Stimulated activated CD8-positive, alpha-beta memory T cell treated with anti-CD3 and anti-CD28 coated beads, Interleukin-7, amount 100 ng/mL, for 4 hours (primary cell): Measurements from ENCODE around the gene DGKB.

Experiments
- DNase-seq, 2 donors: peaks; one replicate each; pipeline ENCODE4 v3.0.0-alpha.2; 2020; ENCODE audit warnings: low read depth in 2 of 2

DGKB gene

DNA sequence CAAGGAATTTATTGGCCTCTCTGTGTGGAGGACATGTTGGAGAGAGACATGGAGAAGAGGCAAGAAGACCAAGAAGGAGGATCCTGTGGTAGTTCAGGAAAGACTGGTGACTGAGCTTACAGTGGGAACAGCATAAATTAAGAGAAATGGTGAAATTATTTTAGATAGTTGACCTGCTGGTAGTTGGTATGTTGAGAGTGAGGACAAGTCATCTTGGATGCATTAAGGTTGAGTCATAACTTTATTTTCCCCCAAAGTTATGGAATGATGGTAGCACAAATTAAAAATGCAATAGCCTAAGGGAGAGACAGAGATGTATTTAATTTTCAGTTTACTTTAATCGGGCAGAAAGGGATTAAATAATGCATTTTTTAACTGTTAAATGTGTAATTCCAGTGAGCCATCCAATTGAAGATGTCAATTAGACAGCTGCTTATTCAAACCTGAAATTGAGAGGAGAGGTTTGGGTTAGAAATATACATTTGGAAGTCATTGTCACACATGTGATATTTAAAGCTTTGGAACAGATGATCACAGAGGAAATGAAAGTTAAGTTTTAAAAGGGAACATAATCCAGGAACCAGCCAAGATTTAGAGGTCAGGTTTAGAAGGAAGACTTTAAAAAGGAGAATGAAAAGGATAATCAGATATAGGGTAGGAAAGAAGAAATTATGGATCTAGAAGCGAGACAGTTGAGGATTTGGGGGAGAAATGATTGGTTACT, 80.6 kb downstream of the DGKB start:
- no peak for DNase-seq

DNA sequence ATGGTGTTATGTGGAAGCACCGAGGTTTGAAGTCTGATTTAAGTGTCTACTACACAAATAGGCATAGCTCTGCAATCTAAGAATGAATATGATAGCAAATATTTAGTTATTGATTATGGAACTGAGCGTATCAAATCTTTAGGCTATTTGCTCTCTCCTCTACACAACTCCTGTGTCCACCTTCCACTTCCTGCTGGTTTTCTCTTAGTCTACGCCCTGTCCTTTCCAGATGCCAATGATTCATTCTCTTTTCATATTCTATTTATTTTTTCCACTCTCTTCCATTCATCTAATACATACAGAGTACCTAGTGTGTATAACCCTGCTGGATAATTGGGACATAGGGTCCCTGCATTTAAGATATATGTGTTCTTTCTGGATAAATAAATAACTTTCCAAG, 83.7 kb downstream of the DGKB start:
- no peak for DNase-seq

DNA sequence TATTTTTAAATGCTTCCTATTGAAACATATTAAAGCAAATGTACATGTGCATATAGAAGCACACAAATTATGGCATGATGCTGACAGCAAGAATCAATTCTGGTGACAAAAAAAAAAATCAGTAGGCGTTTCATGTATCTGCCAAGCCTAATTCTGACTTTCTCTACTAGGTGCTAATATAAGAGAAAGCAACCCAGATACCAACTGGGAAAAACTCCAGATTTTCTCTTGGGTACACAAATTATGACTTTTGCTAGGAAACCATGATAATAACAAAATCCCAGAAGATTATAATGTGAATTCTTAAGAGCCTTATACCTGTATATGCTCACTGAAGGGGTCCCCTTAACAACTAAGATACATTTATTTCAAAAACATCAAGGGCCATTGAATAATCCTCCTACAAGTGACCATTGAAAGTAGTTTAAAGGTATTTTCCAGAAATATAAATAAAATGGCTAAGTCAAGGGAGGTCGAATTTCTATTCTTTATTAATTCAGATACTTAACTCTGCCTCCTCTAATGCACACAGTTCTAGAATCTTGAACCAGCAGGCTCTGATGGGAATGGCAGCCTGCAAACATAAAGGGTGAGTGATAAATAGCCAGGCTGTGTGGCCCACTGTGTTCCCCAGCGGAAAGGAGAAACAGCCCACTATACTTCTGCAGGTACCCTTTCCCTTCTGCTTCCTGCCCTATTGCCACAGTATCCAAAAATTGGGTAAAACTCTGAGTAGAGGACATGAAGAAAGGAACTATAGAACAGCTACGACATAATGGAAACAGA, 84.5 kb downstream of the DGKB start:
- DNase-seq = no peak

DNA sequence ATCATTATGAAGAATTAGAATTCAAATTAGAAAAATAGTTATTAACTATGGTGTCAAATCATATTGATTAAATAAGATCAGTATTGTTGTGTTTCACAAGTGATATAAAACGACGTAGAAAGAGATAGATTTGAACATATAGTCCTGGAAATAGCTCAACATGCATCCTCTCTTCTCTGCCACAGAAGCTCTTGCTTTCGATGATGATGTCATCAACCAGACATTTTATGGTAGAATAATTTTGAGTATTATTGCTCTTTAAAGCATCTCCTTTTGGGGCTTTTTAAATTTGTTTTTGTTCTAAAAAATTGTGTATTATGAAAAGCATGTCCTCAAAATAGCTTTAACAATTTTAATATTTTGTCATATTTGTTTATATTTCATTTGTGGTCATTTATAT, 95.0 kb downstream of the DGKB start:
- no peak for DNase-seq

DNA sequence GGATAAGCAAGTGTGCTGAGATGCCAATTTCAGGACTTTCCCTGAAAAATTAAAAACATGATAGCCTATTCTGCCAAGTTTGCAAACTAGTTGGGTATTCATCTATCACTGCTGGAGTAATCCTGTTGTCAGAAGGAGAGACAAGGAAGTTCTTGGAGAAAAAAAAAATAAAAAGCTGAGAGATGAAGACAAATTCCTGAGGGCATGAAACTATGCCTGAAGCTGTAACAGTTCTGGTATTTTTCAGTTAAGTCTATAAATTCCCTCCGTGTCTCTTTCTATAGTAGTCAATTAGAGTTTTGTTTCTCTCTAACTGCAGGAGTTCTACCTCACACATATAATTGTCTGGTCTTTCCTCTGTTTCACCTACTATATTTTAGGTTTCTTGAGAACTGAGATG, 95.7 kb downstream of the DGKB start:
- DNase-seq = no peak

DNA sequence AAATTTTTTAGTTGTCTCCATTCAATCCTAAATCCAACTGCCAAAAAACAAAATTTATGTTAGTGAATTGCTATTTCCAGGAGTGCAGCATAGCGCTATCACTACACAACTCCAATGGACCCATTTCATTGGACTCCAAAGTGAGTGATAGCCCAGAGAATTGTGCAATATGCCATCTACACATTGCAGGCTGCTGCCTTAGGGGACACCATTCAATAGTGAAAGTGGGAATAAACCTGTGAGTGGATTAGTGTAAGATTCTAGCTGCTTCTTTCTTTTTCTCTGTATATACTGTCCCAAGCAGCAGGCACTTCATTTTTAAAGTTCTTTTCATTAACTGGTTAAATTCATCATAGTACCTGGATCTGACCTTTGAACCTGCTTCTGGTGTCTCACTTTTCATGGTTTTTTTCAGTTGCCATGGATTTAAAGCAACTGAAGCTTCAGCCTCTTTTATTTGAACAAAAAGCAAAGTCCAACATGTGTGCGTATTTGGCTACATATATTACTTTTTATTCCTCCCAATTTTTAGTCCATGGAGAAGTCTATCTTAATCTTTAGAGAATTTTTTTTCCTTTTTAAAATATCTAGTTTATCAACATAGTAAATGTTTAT, 97.3 kb downstream of the DGKB start:
- DNase-seq = no peak

DNA sequence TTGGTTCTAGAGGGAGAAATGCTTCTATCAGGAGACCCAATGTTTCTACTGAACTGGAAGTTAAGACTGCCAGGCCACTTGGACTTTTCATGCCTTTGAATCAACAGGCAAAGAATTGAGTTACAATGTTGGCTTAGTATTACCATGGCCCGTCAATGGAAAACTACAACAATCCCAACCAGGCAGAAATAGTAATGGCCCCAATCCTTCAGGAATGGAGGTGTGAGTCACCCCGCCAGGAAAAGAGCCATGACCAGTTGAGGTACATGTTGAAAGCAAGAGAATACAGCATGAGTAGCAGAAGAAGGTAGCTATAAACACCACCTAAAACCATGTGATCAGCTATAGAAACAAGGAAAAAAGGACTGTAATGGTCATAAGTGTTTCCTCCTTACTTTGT, 101.9 kb downstream of the DGKB start:
- no peak for DNase-seq

DNA sequence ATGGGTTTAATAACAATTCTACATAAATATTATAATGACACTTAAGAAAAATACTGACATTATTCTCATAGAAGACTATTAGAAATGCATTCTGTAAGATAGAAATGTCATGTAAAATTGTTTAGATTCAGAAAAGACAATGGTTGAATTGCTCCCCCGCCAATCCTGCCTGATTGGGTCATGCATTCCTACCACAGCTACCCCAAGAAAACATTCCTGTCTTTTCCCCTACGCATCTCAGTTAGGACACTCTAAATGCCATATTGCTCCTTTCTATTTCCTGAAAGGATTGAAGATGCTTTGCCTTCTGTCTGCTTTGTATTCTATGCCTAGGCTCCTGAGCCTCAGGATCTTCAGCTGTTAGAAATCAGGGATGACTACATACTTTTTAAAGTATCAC, 109.4 kb downstream of the DGKB start:
- DNase-seq = no peak

DNA sequence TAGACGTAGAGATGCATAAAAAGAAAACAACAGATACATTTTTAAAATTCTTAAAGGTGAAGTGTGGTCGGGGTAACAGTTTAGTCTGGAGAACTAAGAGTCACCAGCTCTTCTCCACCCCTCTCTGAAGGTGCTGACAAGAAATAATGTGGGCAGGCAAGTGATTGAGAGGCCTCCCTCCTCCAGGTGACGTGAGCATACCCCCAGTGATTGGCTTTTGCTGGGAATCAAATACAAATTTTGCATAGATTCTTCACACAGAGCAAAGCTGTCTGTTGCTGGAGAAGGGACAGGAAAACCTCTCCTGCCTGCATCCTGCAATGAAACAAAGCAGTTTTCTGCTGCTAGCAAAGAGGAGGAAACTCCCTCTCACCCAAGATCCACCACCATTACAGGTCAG, 115.0 kb downstream of the DGKB start:
- DNase-seq = no peak

DNA sequence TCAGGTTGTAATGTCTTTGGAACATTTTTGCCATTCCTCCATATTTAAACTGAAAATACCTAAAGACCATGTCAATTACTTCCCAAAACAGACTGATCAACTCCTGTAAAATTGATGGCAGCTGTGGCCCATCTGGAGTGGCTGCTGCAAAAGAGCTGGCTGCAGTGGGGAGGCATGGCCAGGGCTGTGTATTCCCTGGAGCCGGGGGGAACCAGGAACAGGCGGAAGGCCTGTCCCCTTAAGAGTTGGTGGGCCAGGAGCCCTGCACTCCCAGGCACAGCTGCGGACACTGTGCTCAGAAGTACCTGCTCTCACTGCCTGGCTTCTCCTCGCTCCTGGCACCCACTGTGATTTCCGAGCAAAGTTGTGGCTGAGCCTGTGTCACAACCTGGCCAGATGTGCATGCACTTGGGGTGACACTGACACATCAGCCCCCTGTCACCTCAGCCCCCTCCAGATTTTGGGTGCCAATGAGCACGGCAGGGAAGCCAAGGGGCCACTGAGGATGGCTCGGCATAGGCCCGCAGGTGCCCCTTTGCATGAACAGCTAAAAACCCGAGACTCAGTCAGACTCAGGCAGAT, 116.1 kb downstream of the DGKB start:
- no peak for DNase-seq

DNA sequence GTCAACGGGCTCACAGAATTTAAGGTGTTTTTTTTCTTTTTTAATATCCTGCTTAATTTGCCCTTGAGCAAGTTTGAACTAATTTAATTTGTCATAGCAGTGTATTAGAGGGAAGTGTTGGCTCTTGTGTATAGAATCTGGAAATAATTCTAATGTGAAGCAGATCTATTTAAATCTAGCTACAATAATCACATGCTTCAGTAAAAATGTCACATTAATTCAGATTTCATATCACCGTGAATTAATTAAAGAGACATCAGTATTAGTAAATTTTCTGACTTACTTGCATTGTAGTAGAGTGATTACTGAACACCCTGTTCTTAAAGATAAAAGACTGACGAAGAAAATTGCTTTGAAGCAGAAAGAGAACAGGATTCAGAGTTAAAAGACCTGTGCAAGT, 124.7 kb downstream of the DGKB start:
- no peak for DNase-seq

DNA sequence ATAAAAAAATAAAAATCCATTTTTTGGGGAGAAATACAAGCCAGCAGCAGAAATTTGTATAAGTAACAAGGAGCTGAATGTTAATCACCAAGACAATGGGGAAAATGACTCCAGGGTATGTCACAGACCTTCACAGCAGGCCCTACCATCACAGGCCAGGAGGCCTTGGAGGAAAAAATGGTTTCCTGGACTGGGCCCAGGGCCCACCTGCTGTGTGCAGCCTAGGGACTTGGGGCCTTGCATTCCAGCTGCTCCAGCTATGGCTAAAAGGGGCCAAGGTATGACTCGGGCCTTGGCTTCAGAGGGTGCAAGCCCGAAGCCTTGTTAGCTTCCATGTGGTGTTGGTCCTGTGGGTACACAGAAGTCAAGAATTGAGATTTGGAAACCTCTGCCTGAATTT, 126.3 kb downstream of the DGKB start:
- DNase-seq = no peak

DNA sequence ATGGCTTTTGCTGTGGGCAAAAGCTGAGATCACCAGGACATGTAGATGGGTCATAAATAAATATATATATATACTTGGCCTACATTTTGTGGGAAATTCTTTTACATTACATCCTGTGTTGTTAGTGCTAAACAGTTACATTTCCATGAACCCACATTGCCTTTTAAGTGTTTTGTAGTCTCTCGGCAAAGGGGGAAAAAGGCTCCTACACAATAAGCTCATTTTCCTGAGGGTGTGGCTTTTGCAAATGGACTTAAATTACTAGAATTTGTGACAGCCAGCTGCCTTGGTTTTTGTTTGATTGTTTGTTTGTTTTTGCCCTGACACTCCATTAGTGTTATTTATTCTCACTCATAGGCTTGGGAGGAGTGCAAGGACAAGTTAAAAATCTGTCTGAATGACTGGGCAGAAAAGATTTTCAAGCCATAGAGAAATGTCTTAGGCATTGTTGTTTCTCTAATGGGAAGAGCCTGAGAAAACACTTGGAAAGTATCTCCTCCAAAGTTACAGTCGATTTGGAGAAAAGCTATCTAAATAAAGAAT, 128.8 kb downstream of the DGKB start:
- no peak for DNase-seq

DNA sequence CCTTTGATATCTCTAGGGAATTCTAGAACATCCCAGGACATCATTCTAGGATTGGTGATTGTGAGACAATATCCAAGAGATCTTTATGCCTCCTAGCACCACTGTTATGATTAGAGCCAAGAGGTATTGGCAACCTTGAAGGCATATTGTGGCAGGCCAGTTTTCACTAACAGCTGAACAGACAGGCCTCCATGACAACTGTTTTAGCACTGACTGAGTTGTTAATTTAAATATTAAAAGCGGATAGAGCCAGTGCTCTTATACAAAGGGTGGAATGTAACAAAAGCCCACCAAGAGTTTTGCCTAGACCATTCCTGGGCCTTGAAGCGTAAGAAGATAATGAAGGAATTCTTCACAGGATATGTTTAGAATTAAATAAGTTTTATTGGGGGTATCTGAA, 131.9 kb downstream of the DGKB start:
- DNase-seq = no peak

DNA sequence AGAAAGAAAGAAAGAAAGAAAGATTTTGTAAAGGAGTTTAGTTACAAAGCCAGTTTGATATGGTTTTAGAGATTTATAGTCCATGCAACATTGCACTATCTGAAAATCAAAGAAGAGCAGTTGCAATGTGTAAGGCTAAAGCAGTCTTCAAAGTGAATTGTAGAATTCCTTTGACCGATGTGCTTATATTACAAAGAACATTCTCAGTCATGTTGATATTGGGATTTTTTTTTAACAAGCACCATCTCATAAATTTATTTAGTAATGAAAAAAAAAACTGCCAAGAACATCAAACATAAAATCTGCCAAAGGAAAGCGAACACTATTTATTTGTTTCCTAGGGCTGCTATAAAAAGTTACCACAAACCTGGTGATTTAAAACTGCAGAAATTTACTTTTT, 133.3 kb downstream of the DGKB start:
- no peak for DNase-seq

DNA sequence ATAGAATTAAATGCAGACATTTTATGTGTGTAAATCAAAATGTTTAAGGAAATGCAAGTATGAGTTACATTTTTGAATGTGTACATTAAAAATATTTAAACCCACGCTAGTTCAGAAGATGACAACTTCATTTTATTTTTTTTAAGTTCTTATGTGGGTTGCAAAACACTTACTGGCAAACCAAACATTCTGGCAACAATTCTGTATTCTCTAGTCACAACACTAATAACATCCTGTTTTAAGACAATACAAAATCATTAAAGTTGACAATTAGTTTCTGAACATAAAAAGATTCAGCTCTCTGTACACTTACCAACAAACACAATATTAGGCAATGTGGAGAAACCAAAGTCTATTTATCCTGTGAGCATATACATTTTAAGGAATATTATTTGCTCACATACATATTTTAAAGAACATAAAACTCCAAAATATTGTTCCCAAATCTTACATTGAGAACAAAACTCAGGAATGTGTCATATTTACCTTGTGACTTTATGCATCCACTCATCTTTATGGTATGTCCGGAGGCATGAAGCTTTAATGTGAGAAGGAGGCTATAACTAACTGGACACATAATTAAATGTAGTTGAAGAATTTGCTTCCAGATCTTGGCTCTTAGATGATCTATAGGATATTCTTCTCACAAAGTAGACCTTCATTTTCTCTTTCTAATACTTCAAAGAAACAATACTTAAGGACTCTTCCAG, 134.7 kb downstream of the DGKB start:
- no peak for DNase-seq

DNA sequence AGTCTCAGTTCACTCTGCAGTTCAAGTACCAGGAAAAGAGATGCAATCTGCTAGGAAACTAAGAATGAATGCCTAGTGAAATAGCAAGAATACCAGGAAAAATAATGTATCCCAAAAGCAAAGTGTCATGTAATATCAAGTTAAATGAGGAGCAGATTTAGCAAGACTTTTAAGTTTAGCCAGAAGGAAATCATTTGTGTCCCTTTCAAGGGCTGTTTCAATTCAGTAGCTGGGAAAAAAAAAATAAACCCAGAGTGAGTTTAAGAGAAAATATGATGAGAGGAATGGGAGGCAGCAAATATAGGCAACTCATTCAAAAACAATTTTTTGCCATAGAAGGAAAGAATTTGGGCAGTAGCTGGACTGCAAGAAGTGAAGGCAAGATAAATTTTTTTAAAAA, 135.8 kb downstream of the DGKB start:
- no peak for DNase-seq

DNA sequence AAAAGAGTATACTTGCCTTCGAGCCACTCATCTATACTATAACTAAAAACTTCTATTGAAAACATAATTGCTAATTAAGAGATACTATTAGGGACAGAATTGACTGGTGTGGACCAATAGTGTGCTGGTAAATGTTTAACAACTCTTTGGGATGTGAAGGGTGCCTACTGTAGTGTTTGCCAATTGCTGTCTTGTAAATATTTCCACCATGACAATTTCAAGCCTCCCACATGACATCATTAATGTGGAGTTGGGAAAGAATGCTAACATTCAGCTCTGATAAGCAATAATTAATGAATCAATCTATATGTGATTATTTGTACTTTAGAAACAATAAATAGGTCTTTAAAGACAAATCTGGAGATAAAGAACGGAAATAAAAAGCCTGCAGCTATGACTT, 136.8 kb downstream of the DGKB start:
- DNase-seq = no peak

DNA sequence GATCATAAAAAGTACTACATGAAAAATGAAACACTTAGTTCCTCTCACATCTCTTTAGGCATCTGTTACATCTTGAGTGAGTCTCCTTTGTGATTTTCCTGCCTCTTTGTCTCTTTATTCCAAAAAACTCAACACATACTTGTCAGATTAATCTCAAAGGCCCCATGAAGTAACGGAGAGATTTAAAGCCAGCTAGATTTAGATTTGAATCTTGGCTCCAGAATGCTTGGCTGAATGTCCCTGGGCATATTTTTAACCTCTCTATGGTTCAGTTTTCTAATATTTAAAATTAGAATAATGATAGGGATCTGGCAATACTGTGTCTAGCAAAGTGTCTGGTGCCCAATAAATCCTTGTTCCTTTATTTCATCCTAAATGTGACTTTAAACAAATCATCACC, 140.0 kb downstream of the DGKB start:
- no peak for DNase-seq

DNA sequence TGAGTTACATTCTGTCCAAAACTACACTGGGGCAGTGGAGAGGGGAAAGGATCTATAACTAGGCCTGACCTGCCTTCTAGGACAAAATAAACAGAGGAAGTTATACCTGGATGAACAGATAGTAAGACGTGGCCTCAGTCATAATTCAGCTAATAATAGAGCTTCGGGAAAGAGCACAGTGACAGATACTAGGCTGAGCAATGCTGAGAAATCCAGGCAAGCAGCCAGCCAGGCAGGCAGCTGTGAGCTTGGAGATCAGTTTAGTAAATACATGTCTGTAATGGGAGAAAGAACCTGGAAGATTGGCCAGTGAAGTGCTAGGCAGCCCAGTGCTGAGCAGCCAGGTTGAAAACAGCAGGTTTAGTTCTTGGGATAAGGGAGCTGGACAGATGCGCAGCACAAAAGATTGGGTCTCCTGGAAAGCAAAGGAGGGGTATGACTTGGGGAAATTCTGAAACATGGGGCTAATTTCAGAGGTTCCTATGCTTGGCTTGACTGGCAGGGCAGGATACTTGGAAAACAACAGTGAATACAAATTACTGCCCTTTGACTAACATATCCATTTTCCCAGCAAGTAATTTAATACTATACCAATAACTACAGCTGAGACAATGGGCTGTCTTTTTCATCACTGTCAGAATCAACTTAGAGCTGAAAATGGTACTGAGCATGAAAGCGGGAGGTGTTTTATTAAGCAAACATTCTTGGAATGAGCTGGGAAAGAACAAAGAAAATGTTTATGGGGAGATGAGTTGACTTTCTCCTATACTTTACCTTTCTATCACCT, 140.8 kb downstream of the DGKB start:
- DNase-seq = no peak
